PC-3 (cell line): ENCODE results near the gene C17orf114.

Source experiments
- ATAC-seq: fragments of 200-7000 bp; cut with Tn5 transposase; 2 replicates; pipeline ENCODE4 v1.9.1; 2020; ENCODE audit warnings: mild to moderate bottlenecking, moderate library complexity
- BruUV-seq: library from RNA; stranded (reverse); fragments of 400-500 nt; replicated peaks from 2 replicates; lab custom pipeline; 2021; lab: Mats Ljungman, UMichigan
- CTCF ChIA-PET: fragments of 300-600 bp; sonication (Branson Sonifier 250); formaldehyde crosslinking; loops from one replicate; lab custom pipeline; 2022; ENCODE audit warnings: antibody characterized with exemption; lab: Charles Lee
- POLR2A ChIA-PET: fragments of 300-600 bp; sonication (Branson Sonifier 250); formaldehyde crosslinking; loops from one replicate; lab custom pipeline; 2022; ENCODE audit warnings: antibody characterized with exemption; ENCODE audit not compliant: unreplicated experiment; lab: Charles Lee
- DNase-seq: peaks from one replicate; pipeline ENCODE4 v3.0.0-alpha.2; 2015
- H2AFZ ChIP-seq: fragments of 300-600 bp; sonication (generic); 2 replicates; pipeline ENCODE4 v1.6.0; 2016; ENCODE audit warnings: antibody characterized with exemption, low read length
- H3F3A ChIP-seq: fragments of 300-600 bp; sonication (generic); one replicate; pipeline ENCODE4 v1.6.0; 2017; ENCODE audit warnings: antibody characterized with exemption, low read length, control low read depth, mild to moderate bottlenecking; ENCODE audit not compliant: unreplicated experiment
- H3K27ac ChIP-seq: fragments of 300-600 bp; sonication (generic); 2 replicates; pipeline ENCODE4 v1.5.1; 2016; ENCODE audit warnings: mild to moderate bottlenecking, low read length
- H3K27me3 ChIP-seq: fragments of 300-600 bp; sonication (generic); 2 replicates; pipeline ENCODE4 v1.6.1; 2016; ENCODE audit warnings: low read length, mixed read lengths
- H3K36me3 ChIP-seq: fragments of 300-600 bp; sonication (generic); 2 replicates; pipeline ENCODE4 v1.6.1; 2016; ENCODE audit warnings: low read depth, mixed run types, low read length, mixed read lengths
- H3K4me1 ChIP-seq: fragments of 300-600 bp; sonication (generic); 2 replicates; pipeline ENCODE4 v1.5.1; 2016; ENCODE audit warnings: low read length; ENCODE audit not compliant: insufficient read depth
- H3K4me2 ChIP-seq: fragments of 300-600 bp; sonication (generic); 2 replicates; pipeline ENCODE4 v1.6.0; 2016; ENCODE audit warnings: low read length
- H3K4me3 ChIP-seq: fragments of 300-600 bp; sonication (generic); 2 replicates; pipeline ENCODE4 v1.5.1; 2016; ENCODE audit warnings: mild to moderate bottlenecking, low read length, mixed read lengths
- H3K79me2 ChIP-seq: fragments of 300-600 bp; sonication (generic); 2 replicates; pipeline ENCODE4 v1.6.1; 2017; ENCODE audit warnings: low read length, mixed read lengths
- H3K9ac ChIP-seq: fragments of 300-600 bp; sonication (generic); 2 replicates; pipeline ENCODE4 v1.6.0; 2016; ENCODE audit warnings: mild to moderate bottlenecking, low read length
- H3K9me2 ChIP-seq: fragments of 300-600 bp; sonication (generic); replicated peaks from 2 replicates; pipeline ENCODE4 v1.6.1; 2016; ENCODE audit warnings: mixed run types, low read length, mixed read lengths
- H3K9me3 ChIP-seq: fragments of 300-600 bp; sonication (generic); 2 replicates; pipeline ENCODE4 v1.6.1; 2016; ENCODE audit warnings: low read length, mixed read lengths
- H4K20me1 ChIP-seq: fragments of 300-600 bp; sonication (generic); 2 replicates; pipeline ENCODE4 v1.6.1; 2016; ENCODE audit warnings: low read length, mixed read lengths
- CTCF ChIP-seq: fragments of 300-600 bp; sonication (generic); conservative IDR thresholded peaks from 2 replicates; pipeline ENCODE4 v1.5.1; 2017; ENCODE audit warnings: antibody characterized with exemption, low read depth, mild to moderate bottlenecking, low read length
- EZH2 ChIP-seq: fragments of 300-600 bp; sonication (generic); IDR thresholded peaks from one replicate; pipeline ENCODE4 v1.6.1; 2017; ENCODE audit warnings: antibody characterized with exemption, mild to moderate bottlenecking, low read length; ENCODE audit not compliant: unreplicated experiment
- EZH2phosphoT487 ChIP-seq: fragments of 300-600 bp; sonication (generic); IDR thresholded peaks from 2 replicates; pipeline ENCODE4 v1.6.1; 2018; ENCODE audit warnings: mild to moderate bottlenecking, antibody characterized with exemption, low read length, borderline replicate concordance
- intact Hi-C: fragments of 100-400 bp; cut with micrococcal nuclease; formaldehyde crosslinking; loops from 2 replicates; pipeline ENCODE4 v1.9.0; 2023

The C17orf114 gene

GRCh38 chr17:4764595-4764994 lies 37.5 kb downstream of the C17orf114 start:
- Histone ChIP-seq H3K4me3 (no peak overlapping the region), H3K9ac (no peak overlapping the region), H3K4me2 (no peak overlapping the region), H3K4me1 (no peaks in the 10 kb centered on the region), H3K27me3 (no peaks in the 10 kb centered on the region), H2AFZ (no peak overlapping the region), H4K20me1 (no peaks in the 10 kb centered on the region), H3K9me3 (no peaks in the 10 kb centered on the region), H3K36me3 (no peaks in the 10 kb centered on the region), H3K9me2 (no peaks in the 10 kb centered on the region), H3K27ac (no peak overlapping the region), H3K79me2 (no peaks in the 10 kb centered on the region), H3F3A (no peaks in the 10 kb centered on the region)
- CTCF ChIA-PET, result no interaction called here
- no peak for ATAC-seq
- no peak for TF ChIP-seq EZH2
- no TSS peak for BruUV-seq
- POLR2A ChIA-PET, result no interaction called here
- DNase-seq, result no peak
- intact Hi-C loops, result no loop called here

- Histone ChIP-seq H3K36me3 (no peaks in the 10 kb centered on the region), H2AFZ (no peak overlapping the region), H3K9me3 (no peaks in the 10 kb centered on the region), H3K9ac (no peak overlapping the region), H3F3A (no peaks in the 10 kb centered on the region), H3K4me3 (no peak overlapping the region), H3K27ac (no peak overlapping the region), H3K9me2 (no peaks in the 10 kb centered on the region), H3K27me3 (no peaks in the 10 kb centered on the region), H3K4me1 (no peaks in the 10 kb centered on the region), H3K79me2 (no peaks in the 10 kb centered on the region), H4K20me1 (no peaks in the 10 kb centered on the region), H3K4me2 (no peak overlapping the region)
- ATAC-seq, result no peak
- TF ChIP-seq EZH2phosphoT487, result no peak
- TF ChIP-seq CTCF, result no peak
- no peak for TF ChIP-seq EZH2
- intact Hi-C loops, result no loop called here
- BruUV-seq, result no TSS peak
- DNase-seq, result no peak
- ChIA-PET POLR2A (no interaction called here), CTCF (no interaction called here)
These were observed 42.3 kb downstream of the C17orf114 start for GRCh38 chr17:4759776-4760236.

GRCh38 chr17:4753392-4753791 lies 48.7 kb downstream of the C17orf114 start:
- no peaks in the 10 kb centered on the region for H3F3A ChIP-seq
- DNase-seq, result no peak
- no peaks in the 10 kb centered on the region for H4K20me1 ChIP-seq
- ChIA-PET CTCF (no interaction called here), POLR2A (no interaction called here)
- no TSS peak for BruUV-seq
- no peak overlapping the region for H2AFZ ChIP-seq
- no peaks in the 10 kb centered on the region for H3K36me3 ChIP-seq
- intact Hi-C loops, result no loop called here
- H3K4me1 ChIP-seq, result no peaks in the 10 kb centered on the region
- no peak for ATAC-seq
- H3K9me3 ChIP-seq, result no peaks in the 10 kb centered on the region
- H3K27me3 ChIP-seq, result no peaks in the 10 kb centered on the region
- no peaks in the 10 kb centered on the region for H3K79me2 ChIP-seq
- TF ChIP-seq EZH2 (no peak), CTCF (no peak), EZH2phosphoT487 (no peak)
- no peak overlapping the region for H3K4me3 ChIP-seq
- no peak overlapping the region for H3K9ac ChIP-seq
- no peak overlapping the region for H3K27ac ChIP-seq
- H3K9me2 ChIP-seq, result no peaks in the 10 kb centered on the region
- H3K4me2 ChIP-seq, result no peak overlapping the region
